Measurements from ENCODE around the gene GDPD5. TPM values are rescaled to one million over a fixed set of nuclear protein-coding genes. Genes with fewer than 3 reads are reported as not detected.

GDPD5 gene
- total and polyA plus RNA-seq, 10 of the 15 experiments (the other 5 are each of a cell fraction or from before 2014, with no cell fraction given): 0.10 to 30.0 (median 6.7) TPM

DNA sequence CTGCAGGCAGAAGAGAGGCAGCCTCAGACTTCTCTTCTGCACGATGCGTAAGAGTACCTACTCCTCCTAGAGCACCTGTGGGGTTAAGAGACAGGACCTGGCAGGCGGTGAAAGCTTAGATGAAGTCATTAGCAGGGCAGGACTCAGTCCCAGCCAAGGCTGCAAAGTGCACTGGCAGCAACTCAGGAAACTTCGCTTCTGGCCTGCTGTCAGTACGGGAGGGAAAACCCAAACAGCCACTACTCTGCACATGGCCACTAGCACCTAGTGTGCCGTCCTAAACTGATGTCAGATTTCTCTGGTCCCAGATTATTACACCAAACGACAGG lies 84.0 kb downstream of the GDPD5 start (continued):
- TF ChIP-seq, protein P1, sequence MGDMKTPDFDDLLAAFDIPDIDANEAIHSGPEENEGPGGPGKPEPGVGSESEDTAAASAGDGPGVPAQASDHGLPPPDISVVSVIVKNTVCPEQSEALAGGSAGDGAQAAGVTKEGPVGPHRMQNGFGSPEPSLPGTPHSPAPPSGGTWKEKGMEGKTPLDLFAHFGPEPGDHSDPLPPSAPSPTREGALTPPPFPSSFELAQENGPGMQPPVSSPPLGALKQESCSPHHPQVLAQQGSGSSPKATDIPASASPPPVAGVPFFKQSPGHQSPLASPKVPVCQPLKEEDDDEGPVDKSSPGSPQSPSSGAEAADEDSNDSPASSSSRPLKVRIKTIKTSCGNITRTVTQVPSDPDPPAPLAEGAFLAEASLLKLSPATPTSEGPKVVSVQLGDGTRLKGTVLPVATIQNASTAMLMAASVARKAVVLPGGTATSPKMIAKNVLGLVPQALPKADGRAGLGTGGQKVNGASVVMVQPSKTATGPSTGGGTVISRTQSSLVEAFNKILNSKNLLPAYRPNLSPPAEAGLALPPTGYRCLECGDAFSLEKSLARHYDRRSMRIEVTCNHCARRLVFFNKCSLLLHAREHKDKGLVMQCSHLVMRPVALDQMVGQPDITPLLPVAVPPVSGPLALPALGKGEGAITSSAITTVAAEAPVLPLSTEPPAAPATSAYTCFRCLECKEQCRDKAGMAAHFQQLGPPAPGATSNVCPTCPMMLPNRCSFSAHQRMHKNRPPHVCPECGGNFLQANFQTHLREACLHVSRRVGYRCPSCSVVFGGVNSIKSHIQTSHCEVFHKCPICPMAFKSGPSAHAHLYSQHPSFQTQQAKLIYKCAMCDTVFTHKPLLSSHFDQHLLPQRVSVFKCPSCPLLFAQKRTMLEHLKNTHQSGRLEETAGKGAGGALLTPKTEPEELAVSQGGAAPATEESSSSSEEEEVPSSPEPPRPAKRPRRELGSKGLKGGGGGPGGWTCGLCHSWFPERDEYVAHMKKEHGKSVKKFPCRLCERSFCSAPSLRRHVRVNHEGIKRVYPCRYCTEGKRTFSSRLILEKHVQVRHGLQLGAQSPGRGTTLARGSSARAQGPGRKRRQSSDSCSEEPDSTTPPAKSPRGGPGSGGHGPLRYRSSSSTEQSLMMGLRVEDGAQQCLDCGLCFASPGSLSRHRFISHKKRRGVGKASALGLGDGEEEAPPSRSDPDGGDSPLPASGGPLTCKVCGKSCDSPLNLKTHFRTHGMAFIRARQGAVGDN (IDR thresholded peaks at IDR 0.05): no peak
- TF ChIP-seq MYC (IDR thresholded peaks at IDR 0.05; ENCODE audit: insufficient read depth, insufficient read length, insufficient replicate concordance, low read length, severe bottlenecking): no peak
- TF ChIP-seq SUPT20H (IDR thresholded peaks at IDR 0.05; ENCODE audit: borderline replicate concordance, control insufficient read depth, low read depth, low read length): no peak
- no peak for TF ChIP-seq BHLHE40 (IDR thresholded peaks at IDR 0.05; ENCODE audit: borderline replicate concordance in 1 of 2, low read depth in 2 of 2, low read length in 1 of 2)
- TF ChIP-seq IRF4 (IDR thresholded peaks at IDR 0.05; ENCODE audit: low read depth, low read length): no peak

DNA sequence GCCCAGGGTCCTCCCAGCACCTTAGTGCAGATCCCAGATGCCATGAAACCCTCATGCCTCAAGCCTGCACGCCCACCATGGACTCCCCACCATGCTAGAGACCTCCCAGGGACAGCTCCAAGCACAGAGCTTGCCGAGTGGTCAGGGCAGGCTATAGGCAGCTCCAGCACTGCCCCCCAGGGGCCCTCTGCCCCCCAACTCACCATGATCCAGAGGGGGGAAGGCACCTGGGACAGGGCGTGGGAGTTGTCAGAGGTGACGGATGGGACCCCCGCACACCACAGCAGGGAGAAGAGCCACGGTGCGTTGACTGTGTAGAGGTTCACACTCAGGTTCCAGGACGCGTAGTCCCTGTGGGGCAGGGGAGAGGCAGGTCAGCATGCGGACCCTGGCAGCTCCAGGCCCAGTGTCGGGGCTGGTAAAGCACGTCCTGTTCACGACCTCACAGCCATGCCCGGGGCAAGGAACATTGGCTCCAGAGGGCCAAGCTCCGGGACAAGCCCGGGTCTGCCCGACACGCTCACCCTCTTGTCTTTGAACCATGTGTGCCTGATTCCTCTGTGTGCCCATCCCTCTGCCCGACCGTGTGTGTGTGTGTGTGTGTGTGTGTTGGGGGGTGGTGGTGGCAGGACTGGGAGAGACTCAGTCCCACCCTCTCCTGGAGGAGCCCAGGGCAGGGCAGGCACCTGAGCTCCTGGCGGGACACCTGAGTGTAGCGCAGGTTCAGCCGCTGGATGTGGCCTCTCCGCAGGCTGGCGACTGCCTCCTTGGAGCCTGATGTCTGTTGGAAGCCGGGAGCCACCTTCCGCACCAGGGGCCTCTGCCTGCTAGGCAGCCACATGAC lies 84.6 kb downstream of the GDPD5 start:
- Histone ChIP-seq H3K27me3 (replicated peaks in 1 of 2; ENCODE audit: control insufficient read depth in 2 of 2, insufficient read depth in 2 of 2, low read length in 1 of 2) (no peaks in the 10 kb centered on the region; a peak in 1 of 4 replicates), H3K9me3 (replicated peaks; ENCODE audit: control insufficient read depth, insufficient read depth, low read length) (no peaks in the 10 kb centered on the region), H3K4me2 (ENCODE audit: control insufficient read depth, insufficient read depth) (no peak overlapping the region), H3K4me1 (ENCODE audit: control insufficient read depth, insufficient read depth, low read length) (no peaks in the 10 kb centered on the region), H3K4me3 (no peak overlapping the region), H4K20me1 (ENCODE audit: control insufficient read depth, insufficient read depth) (no peaks in the 10 kb centered on the region; the same call in 1 of the 2 replicates), H3K9ac (ENCODE audit: control insufficient read depth, insufficient read depth, low read length) (no peak overlapping the region), H3K36me3 (ENCODE audit: control insufficient read depth in 2 of 2, insufficient read depth in 2 of 2, low read length in 1 of 2) (no peaks in the 10 kb centered on the region; a peak in 1 of 4 replicates), H3K27ac (ENCODE audit: control insufficient read depth, insufficient read depth) (no peak overlapping the region), H3K79me2 (ENCODE audit: control insufficient read depth, insufficient read depth, low read length) (no peaks in the 10 kb centered on the region), H2AFZ (ENCODE audit: control insufficient read depth, low read depth, low read length) (no peak overlapping the region)
- in situ Hi-C loops (cut with MboI): no loop called here
- intact Hi-C loops (cut with micrococcal nuclease; ENCODE audit: unreplicated experiment): loop anchor here (10.0 kb wide), 1 partner anchor 264 kb away; no protein-coding TSS in a partner anchor
- no peak for FAIRE-seq
- 52% methylated on average over 27 of the region's 27 CpGs for WGBS (ENCODE audit: insufficient coverage, insufficient replicate concordance, low lambda C conversion rate, missing lambda C conversion rate)
- CTCF ChIA-PET: interaction anchor here (0.6 to 9.1 kb wide), 3 partner anchors 23 to 130 kb away, joined by 3 to 288 read pairs (median 3); partner anchors contain the start of gene GDPD5
- RAD21 ChIA-PET (ENCODE audit: unreplicated experiment): no interaction called here
- no peak for ATAC-seq
- SMC1A ChIA-PET (ENCODE audit: uncharacterized antibody, unreplicated experiment): interaction anchor here (0.8 to 1.1 kb wide), 2 partner anchors 90 to 92 kb away, joined by 3 to 4 read pairs; no protein-coding TSS in a partner anchor
- DNase-seq (ENCODE audit: low read depth, low spot score): no peak
- BruUV-seq (replicated peaks): no TSS peak
- POLR2A ChIA-PET: no interaction called here
- TF ChIP-seq, protein P2, sequence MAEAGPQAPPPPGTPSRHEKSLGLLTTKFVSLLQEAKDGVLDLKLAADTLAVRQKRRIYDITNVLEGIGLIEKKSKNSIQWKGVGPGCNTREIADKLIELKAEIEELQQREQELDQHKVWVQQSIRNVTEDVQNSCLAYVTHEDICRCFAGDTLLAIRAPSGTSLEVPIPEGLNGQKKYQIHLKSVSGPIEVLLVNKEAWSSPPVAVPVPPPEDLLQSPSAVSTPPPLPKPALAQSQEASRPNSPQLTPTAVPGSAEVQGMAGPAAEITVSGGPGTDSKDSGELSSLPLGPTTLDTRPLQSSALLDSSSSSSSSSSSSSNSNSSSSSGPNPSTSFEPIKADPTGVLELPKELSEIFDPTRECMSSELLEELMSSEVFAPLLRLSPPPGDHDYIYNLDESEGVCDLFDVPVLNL (IDR thresholded peaks at IDR 0.05; ENCODE audit: low read depth, low read length): no peak
- TF ChIP-seq ZNF24 (IDR thresholded peaks at IDR 0.05): no peak
- no peak for TF ChIP-seq NR2C1 (IDR thresholded peaks at IDR 0.05)
- TF ChIP-seq BHLHE40 (IDR thresholded peaks at IDR 0.05; ENCODE audit: borderline replicate concordance in 1 of 2, low read depth in 2 of 2, low read length in 1 of 2): no peak
- no peak for TF ChIP-seq KLF5 (IDR thresholded peaks at IDR 0.05; ENCODE audit: partially characterized antibody)
- TF ChIP-seq, protein P3, sequence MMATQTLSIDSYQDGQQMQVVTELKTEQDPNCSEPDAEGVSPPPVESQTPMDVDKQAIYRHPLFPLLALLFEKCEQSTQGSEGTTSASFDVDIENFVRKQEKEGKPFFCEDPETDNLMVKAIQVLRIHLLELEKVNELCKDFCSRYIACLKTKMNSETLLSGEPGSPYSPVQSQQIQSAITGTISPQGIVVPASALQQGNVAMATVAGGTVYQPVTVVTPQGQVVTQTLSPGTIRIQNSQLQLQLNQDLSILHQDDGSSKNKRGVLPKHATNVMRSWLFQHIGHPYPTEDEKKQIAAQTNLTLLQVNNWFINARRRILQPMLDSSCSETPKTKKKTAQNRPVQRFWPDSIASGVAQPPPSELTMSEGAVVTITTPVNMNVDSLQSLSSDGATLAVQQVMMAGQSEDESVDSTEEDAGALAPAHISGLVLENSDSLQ (IDR thresholded peaks at IDR 0.05): no peak
- TF ChIP-seq, protein P4, sequence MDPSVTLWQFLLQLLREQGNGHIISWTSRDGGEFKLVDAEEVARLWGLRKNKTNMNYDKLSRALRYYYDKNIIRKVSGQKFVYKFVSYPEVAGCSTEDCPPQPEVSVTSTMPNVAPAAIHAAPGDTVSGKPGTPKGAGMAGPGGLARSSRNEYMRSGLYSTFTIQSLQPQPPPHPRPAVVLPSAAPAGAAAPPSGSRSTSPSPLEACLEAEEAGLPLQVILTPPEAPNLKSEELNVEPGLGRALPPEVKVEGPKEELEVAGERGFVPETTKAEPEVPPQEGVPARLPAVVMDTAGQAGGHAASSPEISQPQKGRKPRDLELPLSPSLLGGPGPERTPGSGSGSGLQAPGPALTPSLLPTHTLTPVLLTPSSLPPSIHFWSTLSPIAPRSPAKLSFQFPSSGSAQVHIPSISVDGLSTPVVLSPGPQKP (IDR thresholded peaks at IDR 0.05; ENCODE audit: low read depth, low read length): no peak
- TF ChIP-seq SUZ12 (IDR thresholded peaks at IDR 0.05; ENCODE audit: unreplicated experiment): no peak
- no peak for TF ChIP-seq MTA3 (IDR thresholded peaks at IDR 0.05; ENCODE audit: borderline replicate concordance, low read length)
